Endothelial cell (in vitro differentiated cells): ENCODE results near the gene EFCAB13. TPM values are rescaled to one million over a fixed set of nuclear protein-coding genes. Genes with fewer than 3 reads are reported as not detected.

Experiments used
- DNase-seq: peaks from one replicate; pipeline ENCODE4 v3.0.0; 2021; ENCODE audit warnings: low spot score
- H3K27ac Mint-ChIP-seq: one replicate; pipeline ENCODE4 v1.8.0; 2021; ENCODE audit warnings: mixed read lengths, inconsistent platforms; ENCODE audit not compliant: unreplicated experiment
- H3K27me3 Mint-ChIP-seq: one replicate; pipeline ENCODE4 v1.8.0; 2021; ENCODE audit warnings: mild to moderate bottlenecking, moderate library complexity, mixed read lengths, inconsistent platforms; ENCODE audit not compliant: unreplicated experiment
- H3K36me3 Mint-ChIP-seq: one replicate; pipeline ENCODE4 v1.8.0; 2021; ENCODE audit warnings: mild to moderate bottlenecking, low read depth, mixed read lengths, inconsistent platforms; ENCODE audit not compliant: unreplicated experiment
- H3K4me1 Mint-ChIP-seq: one replicate; pipeline ENCODE4 v1.8.0; 2021; ENCODE audit warnings: mild to moderate bottlenecking, mixed read lengths, inconsistent platforms; ENCODE audit not compliant: unreplicated experiment
- H3K4me3 Mint-ChIP-seq: one replicate; pipeline ENCODE4 v1.8.0; 2021; ENCODE audit warnings: mild to moderate bottlenecking, mixed read lengths, inconsistent platforms; ENCODE audit not compliant: unreplicated experiment
- H3K9me3 Mint-ChIP-seq: one replicate; pipeline ENCODE4 v1.8.0; 2021; ENCODE audit warnings: mixed read lengths, inconsistent platforms; ENCODE audit not compliant: unreplicated experiment
- total RNA-seq: library from RNA; stranded (reverse); fragmentation: NEBNext Ultra II Directional; extraction: Animal tissue kit (Norgen Biotek cat#: 25700); gene quantifications from one replicate; pipeline ENCODE4 v1.2.1, GENCODE V29; 2021; ENCODE audit not compliant: unreplicated experiment
- TF ChIP-seq, protein P1 (sequence below): fragments of 200-600 bp; sonication (generic); IDR thresholded peaks from one replicate; pipeline ENCODE4 v1.5.0; 2021; ENCODE audit warnings: antibody characterized with exemption; ENCODE audit not compliant: unreplicated experiment

EFCAB13 gene
- total RNA-seq, 1 donor from 2014 or later, result 4.6 TPM

DNA sequence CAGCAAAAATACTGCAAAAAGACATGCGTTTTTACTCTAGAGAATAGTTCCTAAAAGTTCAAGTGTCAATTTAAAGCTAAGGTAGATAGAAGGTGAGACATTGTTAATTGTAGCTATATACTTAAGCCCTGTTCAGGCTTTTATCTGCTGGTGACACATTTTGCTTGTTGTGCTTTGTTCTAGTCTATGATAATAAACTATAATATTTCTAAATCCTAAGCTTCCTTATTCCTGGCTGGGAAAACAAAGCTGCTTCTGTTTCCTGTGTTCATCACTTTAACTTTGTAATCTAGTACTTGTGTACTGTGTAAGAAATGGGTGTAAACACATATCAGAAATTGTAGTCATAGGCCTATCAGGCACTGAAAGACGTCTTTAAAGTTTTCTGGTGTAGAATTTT is 77.3 kb downstream of the EFCAB13 start:
- H3K36me3 Mint-ChIP-seq, result peaks cover 3% of the 10 kb centered on the region
- TF ChIP-seq, protein P1, sequence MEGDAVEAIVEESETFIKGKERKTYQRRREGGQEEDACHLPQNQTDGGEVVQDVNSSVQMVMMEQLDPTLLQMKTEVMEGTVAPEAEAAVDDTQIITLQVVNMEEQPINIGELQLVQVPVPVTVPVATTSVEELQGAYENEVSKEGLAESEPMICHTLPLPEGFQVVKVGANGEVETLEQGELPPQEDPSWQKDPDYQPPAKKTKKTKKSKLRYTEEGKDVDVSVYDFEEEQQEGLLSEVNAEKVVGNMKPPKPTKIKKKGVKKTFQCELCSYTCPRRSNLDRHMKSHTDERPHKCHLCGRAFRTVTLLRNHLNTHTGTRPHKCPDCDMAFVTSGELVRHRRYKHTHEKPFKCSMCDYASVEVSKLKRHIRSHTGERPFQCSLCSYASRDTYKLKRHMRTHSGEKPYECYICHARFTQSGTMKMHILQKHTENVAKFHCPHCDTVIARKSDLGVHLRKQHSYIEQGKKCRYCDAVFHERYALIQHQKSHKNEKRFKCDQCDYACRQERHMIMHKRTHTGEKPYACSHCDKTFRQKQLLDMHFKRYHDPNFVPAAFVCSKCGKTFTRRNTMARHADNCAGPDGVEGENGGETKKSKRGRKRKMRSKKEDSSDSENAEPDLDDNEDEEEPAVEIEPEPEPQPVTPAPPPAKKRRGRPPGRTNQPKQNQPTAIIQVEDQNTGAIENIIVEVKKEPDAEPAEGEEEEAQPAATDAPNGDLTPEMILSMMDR, result no peak
- H3K27me3 Mint-ChIP-seq, result no peaks in the 10 kb centered on the region

DNA sequence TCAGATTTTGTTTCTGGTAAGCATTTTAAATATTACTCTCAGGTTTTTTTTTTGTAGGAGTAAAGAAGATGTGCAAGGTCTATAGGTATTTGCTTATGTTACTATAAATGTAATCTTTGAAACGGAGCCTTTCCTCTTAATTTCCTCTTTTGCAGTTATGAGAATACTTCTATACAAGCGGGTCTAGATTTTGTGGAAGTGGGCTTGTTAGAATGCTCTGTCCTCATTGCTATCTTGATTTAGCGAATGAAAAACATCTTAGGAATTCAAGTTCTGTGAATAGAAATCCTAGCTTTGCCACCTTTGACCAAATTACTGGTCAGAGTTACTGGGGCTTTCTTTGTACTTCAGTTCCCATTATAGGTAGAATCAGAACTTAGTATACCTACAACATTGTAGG is 80.3 kb downstream of the EFCAB13 start:
- H3K9me3 Mint-ChIP-seq, result no peaks in the 10 kb centered on the region
- TF ChIP-seq, protein P1, result no peak
- DNase-seq, result no peak
- H3K36me3 Mint-ChIP-seq, result no peaks in the 10 kb centered on the region
- no peak overlapping the region for H3K4me3 Mint-ChIP-seq
- no peak overlapping the region for H3K27ac Mint-ChIP-seq
- peaks cover 8% of the 10 kb centered on the region for H3K4me1 Mint-ChIP-seq
- H3K27me3 Mint-ChIP-seq, result no peaks in the 10 kb centered on the region

More for the DNA sequence above, 77.3 kb downstream of the EFCAB13 start:
- Mint-ChIP-seq H3K4me1 (peaks cover 8% of the 10 kb centered on the region), H3K4me3 (no peak overlapping the region), H3K9me3 (no peaks in the 10 kb centered on the region), H3K27ac (no peak overlapping the region)
- no peak for DNase-seq

DNA sequence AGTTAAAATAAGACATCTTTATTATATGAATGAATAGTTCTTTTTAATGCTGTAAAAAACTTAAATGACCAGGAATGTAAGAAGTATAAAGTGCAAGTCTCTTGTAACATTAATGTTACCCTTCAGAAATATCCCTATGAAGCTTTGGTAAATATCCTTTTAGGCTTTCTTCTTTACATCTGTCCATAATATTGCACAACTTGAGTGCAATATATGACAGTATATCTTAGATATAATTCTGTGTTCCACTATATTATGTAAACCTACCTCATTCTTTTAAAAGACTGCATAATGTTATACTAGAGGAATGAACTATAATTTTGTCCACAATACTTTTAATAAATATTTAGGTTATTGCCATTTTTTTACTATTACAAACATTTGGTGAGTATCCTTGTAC is 81.1 kb downstream of the EFCAB13 start:
- Mint-ChIP-seq H3K27ac (no peak overlapping the region), H3K4me1 (peaks cover 8% of the 10 kb centered on the region), H3K27me3 (no peaks in the 10 kb centered on the region), H3K9me3 (no peaks in the 10 kb centered on the region), H3K36me3 (no peaks in the 10 kb centered on the region), H3K4me3 (no peak overlapping the region)
- no peak for DNase-seq
- TF ChIP-seq, protein P1, result no peak

DNA sequence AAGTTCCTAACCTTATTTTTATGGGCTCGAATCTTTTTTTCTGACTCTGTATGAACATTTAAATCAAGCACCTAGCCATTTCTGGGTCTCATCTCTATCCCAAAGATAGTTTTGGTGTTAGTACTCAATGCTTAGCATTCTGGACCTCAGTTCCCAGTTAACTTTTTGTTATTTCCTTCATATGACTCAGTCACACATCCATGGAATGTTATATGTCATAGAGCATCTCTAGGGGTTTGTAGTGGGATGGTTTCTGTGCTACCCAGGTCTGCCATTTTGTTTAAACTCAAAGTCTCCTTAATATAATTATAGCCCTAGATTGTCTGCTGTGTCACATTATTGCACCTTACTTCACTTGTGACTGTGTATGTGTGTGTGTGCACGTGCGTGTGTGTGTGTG is 90.1 kb downstream of the EFCAB13 start:
- no peaks in the 10 kb centered on the region for H3K9me3 Mint-ChIP-seq
- no peak overlapping the region for H3K27ac Mint-ChIP-seq
- no peaks in the 10 kb centered on the region for H3K27me3 Mint-ChIP-seq
- DNase-seq, result no peak
- no peaks in the 10 kb centered on the region for H3K4me1 Mint-ChIP-seq
- H3K36me3 Mint-ChIP-seq, result no peaks in the 10 kb centered on the region
- TF ChIP-seq, protein P1, result no peak
- H3K4me3 Mint-ChIP-seq, result no peak overlapping the region

DNA sequence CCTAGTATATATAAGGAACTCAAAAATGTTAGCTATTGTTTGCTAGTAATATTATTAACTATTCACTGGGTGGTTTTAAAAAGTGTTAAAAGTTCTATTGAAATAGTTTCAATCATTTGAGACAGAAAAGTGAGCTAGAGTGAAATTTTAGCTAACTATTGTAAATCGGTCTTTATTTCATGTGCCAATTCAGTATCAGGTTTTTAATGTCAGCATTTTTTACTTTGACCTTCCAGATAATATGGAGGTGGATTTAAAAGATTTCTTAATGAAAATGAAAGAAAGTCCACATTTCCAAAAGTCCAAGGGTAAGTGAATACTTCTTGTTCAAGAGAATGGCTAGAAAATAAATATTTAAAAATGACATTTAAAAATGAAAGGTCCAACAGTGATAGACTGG is 90.9 kb downstream of the EFCAB13 start:
- DNase-seq, result no peak
- no peak overlapping the region for H3K4me3 Mint-ChIP-seq
- H3K27me3 Mint-ChIP-seq, result no peaks in the 10 kb centered on the region
- TF ChIP-seq, protein P1, result no peak
- H3K4me1 Mint-ChIP-seq, result no peaks in the 10 kb centered on the region
- no peaks in the 10 kb centered on the region for H3K36me3 Mint-ChIP-seq
- no peaks in the 10 kb centered on the region for H3K9me3 Mint-ChIP-seq
- no peak overlapping the region for H3K27ac Mint-ChIP-seq
